Posterior vena cava (tissue), 2 donors: ENCODE results near the gene PDLIM4. TPM values are rescaled to one million over a fixed set of nuclear protein-coding genes. Genes with fewer than 3 reads are reported as not detected.

Experiments used
- DNase-seq: peaks from one replicate; pipeline ENCODE4 v3.0.0-alpha.2; 2020; ENCODE audit warnings: low spot score
- intact Hi-C, 2 donors: fragments of 100-400 bp; cut with DNase I; formaldehyde crosslinking; loops; one replicate each; pipeline versions ENCODE4 v1.14.1 to v1.14.2; 2022 to 2023
- total RNA-seq, 2 donors: library from RNA; stranded (reverse); fragmentation: NEBNext Ultra II Directional; extraction: Animal tissue kit (Norgen Biotek cat#: 25700); gene quantifications; one replicate each; pipeline ENCODE4 v1.2.1, GENCODE V29; 2021
- donor health status: DM: yes; HTN: yes; CAD: no.
- donor health status: DM: yes; HTN: yes; CAD: no.

Gene PDLIM4
- total RNA-seq, 2 donors from 2014 or later, result 82.5 to 83.2 TPM

DNA sequence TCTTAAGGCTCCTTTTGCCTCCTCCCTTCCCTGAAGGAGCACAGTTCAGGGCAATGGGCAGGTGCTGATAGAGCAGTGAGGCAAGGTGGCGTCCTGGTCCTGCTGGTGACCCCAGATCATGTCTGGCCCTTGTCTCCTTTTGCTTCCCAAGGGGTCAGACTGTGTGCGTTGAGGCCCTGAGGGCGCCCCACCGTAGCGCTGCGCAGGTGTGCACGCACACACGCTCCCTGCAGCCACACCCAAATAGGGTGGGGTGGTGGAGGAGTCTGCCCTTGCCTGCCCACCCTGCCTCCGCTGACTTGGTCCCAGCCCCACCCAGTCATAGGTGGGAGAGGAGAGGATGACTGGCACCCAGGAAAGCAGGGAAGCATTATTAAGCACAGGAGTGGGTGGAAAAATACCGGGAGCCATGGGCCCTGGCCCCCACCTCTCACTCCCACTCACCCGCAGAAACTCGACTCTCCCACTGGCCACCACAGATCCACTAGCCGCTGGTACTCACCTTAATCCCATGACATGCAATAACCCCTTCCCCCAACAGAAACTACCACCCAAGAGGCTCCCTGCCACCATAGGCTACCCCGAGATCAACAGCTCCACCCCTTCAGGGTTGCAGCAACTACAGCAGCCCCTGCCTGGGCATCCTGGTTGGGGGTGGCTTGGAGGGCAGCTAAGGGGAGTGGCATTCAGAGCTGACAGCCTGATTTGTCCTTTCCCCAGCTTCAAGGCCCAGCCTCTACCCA is 16.7 kb downstream of the PDLIM4 start:
- no peak for DNase-seq
- intact Hi-C loops, result no loop called here

DNA sequence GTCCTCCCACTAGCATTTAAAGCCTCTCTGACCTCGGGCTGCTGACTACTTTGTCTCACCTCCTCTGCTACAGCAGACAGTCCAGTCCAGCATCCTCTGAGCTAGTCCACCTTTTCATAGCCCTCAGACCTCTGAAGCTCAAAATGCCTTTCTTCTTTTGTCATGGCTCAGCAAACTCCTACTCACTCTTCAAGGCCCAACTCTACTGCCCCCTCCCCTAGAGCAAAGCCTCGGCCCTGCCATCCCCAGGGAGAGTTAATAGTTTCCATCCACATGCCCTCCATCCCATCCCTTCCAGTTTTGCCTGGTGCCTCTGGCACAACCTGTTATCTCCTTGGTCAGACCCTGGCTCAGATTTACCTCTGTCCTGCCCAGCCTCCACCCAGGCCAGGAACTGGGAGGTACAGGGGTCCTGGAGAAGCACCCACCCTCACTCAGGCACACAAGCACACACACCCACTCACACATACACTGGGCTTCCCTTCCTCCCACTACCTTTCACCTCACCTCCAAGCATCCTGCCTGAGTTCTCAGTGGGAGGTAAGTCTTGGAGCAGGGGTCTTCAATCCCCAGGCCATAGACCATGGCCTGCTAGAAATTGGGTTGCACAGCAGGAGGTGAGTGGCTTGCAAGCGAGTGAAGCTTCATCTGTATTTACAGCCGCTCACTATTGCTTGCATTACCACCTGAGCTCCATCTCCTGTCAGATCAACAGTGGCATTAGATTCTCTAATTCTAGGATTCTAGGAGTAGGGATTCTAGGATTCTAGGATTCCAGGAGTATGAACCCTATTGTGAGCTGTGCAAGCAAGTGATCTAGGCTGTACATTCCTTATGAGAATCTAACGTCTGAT is 18.1 kb downstream of the PDLIM4 start:
- DNase-seq, result no peak
- intact Hi-C loops, result no loop called here

GRCh38 chr5:132277256-132277655 is 19.8 kb downstream of the PDLIM4 start:
- no peak for DNase-seq
- intact Hi-C loops, result no loop called here

DNA sequence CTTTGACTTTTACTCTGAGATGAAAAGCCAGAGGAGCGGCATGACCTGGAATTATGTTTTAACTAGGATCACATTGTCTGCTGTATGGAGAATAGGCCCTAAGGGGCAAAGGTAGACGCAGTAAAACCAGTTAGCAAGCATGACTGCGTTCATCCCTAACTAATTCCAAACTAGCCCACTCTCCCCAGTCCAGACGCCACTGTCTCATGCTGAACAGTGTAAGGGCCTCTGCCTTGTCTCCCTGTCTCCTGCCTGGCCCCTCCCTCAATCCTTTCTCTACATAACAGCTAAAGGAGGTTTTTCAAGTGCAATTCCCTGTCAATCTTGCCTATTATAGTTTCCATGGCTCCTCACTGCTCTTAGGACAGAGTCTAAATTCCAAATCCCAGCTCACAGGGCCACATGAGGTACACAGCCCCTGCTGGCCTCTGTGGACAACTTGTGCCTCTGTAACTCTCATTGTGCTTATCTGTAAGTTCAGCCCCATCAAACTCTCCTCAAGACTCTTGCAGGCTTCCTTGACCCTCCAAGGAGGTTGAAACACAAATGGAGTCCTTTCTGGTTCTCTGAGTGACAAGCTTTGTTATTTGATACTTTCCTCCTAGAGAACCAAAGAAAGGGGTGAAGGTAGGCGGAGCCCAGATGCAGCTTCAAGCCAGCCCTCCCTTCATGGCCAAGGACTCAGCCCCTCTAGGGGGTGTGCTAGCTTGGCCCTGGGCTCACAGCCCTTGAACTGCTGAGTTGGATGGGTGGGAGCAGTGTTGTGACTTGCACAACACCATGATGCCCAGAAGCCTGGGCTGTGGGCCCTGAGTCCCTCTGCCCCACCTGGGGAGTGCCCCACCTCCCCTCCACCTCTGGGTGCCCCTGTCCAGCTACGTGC is 20.7 kb downstream of the PDLIM4 start:
- intact Hi-C loops, result no loop called here
- no peak for DNase-seq

- intact Hi-C loops, result no loop called here
- no peak for DNase-seq
Observed at GRCh38 chr5:132279801-132280200, 22.3 kb downstream of the PDLIM4 start.

DNA sequence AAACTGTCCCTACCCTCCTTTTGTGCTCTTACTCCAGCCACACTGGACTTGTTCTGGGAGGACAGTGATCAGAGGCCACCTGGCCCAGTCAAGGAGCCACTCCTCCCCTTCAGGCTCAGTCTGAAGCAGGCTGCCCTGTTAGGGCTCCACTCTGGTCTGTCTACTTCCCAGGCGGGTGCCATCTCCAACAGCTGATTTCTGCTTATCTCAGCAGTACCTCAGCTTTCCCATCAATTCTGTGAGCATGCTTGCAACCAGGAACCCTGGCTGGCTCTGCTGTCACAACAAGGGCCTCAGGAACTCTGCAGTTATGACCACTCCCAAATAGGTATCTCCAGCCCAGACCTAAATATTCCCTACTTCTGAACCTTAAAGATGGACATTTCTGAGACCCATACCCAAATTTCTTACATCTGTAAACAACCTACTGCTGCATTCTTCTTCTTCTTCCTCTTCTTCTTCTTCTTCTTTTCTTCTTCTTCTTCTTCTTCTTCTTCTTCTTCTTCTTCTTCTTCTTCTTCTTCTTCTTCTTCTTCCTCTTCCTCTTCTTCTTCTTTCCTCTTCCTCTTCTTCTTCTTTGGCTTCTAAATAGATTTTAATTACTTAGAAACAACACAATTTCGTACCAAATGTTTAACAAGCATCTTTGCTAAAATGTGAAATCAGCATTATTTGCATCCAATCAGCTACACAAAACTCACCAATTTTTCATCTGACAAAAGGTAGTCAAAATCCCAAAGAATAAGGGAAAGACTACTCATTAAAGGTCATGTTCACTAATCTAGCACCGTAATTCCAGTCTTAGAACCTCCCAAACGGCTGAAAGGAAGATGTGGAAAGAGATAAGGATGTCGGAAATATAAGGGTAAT is 23.1 kb downstream of the PDLIM4 start:
- DNase-seq, result no peak
- intact Hi-C loops, result no loop called here

- intact Hi-C loops, result no loop called here
- no peak for DNase-seq
Observed at GRCh38 chr5:132281856-132282614, 24.5 kb downstream of the PDLIM4 start.

GRCh38 chr5:132283423-132284043 is 26.0 kb downstream of the PDLIM4 start:
- intact Hi-C loops, result no loop called here
- DNase-seq, result no peak

- no peak for DNase-seq
- intact Hi-C loops, result no loop called here
Observed at GRCh38 chr5:132289097-132289496, 31.6 kb downstream of the PDLIM4 start.

GRCh38 chr5:132291026-132291425 is 33.5 kb downstream of the PDLIM4 start:
- DNase-seq, result no peak
- intact Hi-C loops, result no loop called here

DNA sequence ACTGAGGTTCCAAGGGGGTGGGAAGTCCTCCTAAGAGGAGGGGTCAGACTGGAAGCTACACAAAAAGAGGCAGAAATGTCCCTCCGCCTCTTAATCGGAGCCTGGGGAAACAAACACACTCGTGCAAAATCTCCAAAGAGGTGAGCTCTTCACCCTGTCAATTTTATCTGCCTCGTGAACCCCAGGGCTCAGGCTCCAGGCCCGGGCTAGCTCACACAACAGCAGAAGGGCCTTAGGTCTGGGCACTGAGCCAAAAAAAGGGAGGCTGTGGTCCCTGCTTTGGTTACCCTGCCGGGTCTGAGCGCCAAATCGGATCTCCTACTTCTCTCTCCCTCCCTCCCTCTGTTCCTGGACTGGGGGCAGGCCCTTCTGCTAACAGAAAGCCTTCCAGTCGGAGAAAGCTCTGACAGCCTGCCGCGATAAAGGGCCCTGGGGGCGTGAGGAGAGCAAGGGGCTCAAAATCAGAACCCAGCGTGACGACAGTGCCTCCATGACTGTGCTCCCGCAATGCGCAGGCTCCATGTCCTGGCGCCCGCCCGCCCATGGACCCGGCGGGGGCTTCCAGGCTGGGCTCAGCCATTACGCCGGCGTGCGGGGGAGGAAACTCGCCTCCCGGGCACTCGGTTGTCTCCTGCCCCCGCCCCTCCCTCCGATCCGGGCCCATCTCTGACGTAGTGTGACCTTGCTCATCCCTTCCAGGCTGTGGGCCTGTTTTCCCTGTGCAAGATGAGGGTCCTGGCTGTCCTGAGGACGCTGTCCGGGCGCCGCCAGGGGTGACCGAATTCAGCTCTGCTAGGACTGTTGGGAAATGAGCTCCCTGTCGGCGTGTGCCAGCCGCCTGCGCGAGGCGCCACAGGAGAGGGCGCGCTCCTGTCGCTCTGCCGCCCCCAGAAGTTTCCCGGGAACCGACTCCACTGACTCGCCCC is 35.8 kb downstream of the PDLIM4 start:
- peak; percentile 97 for DNase-seq
- intact Hi-C loops, result no loop called here

DNA sequence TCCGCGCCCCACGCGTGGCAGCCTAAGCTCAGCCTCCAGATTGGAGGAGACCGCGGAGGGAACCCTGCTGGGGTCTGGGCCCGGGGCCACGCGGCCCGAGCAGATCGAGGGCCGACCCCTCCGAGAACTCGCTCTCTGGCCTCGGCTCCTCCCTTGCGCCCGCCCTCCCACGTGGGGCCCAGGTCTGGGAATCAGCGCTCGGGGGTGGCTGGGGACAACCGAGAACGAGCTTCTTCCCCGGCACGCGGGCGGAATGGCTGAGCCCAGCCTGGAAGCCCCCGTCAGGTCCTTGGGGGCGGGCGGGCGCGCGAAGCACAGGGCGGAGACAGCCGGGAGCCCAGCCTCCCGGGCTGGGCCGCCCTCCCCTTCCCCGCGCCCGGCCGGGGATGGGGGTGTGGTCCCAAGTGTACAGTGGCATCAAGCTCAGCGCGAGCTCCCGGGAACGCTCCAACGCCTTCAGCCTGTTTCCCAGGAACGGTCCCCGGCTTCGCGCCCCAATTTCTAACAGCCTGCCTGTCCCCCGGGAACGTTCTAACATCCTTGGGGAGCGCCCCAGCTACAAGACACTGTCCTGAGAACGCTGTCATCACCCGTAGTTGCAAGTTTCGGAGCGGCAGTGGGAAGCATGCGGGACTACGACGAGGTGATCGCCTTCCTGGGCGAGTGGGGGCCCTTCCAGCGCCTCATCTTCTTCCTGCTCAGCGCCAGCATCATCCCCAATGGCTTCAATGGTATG is 36.7 kb downstream of the PDLIM4 start, which contains the start of gene SLC22A4:
SLC22A4 (plus strand) TSS at position 403 of the 736 bp plus-strand sequence; CDS start at position 626, 223 bp downstream.
- intact Hi-C loops, result no loop called here
- peak; percentile 98 for DNase-seq

- intact Hi-C loops, result no loop called here
- peak; percentile 94 for DNase-seq
Observed at GRCh38 chr5:132294728-132295504, 37.4 kb downstream of the PDLIM4 start.

DNA sequence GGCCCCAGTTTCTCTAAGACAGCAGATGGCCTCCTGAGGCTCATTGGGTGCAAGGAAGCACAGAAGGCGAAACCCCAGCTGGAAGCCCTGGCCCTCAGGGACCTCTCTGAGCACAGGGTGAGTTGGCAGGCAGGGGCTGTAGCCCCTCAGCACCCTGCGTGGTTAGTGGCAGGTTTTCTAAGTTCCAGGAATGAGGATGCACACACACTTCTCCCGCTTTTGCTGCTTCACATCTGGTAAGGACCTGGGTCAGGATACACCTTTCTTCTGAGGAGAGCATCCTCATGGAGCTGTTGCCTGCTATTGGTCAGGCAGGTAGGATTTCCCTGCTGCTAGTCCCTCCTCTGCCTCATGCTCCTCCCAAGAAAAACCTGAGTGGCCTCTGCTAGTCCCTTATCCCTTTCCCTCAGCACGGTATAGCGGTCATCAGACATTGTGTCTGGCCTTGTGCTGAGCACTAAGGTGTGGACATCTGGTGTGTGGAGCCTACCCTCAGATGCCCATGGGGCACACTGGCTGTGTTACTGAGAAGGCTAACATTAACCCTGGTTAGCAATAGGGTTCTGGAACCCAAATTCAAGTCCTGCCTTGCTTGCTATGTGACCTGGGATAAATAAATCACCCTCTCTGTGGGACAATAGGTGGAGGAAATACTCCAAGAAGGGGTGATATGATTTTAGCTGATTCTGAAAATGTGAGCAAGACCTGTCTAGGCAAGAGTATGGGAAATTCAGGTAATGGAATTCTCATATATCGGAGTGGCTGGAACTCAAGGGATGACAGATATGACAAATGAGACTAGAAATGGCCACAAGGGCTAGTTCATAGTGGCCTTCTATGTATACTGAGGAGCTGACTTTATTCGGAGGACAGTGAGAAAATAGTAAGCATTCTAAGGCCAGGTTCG is 38.3 kb downstream of the PDLIM4 start:
- no peak for DNase-seq
- intact Hi-C loops, result no loop called here
